ENCODE results near the gene CTDSP1.
A peak's percentile ranks its signal among the peaks of the same experiment; 100 is the strongest.

The CTDSP1 gene

GRCh38 chr2:218399391-218400166 lies at the start of gene CTDSP1:
Gene CTDSP1, plus strand, starts transcription at chr2:218399868. Its CDS starts 223 bp downstream, at chr2:218400091.
- peak within 1 kb of the TSS; percentile 83 for H3K27ac Mint-ChIP-seq
- H3K36me3 Mint-ChIP-seq (ENCODE audit: low read depth) = peaks cover 13% of the 10 kb centered on the region
- peak; percentile 55 for ATAC-seq
- peak; percentile 91 for DNase-seq
- H3K9me3 Mint-ChIP-seq = no peaks in the 10 kb centered on the region
- peak within 1 kb of the TSS; percentile 88 for H3K4me3 Mint-ChIP-seq
- H3K4me1 Mint-ChIP-seq = peaks cover 45% of the 10 kb centered on the region
- H3K27me3 Mint-ChIP-seq = no peaks in the 10 kb centered on the region

- DNase-seq (no peak), ATAC-seq (no peak)
- peaks cover 3% of the 10 kb centered on the region for H3K36me3 Mint-ChIP-seq (ENCODE audit: low read depth)
- H3K9me3 Mint-ChIP-seq = peaks cover 11% of the 10 kb centered on the region
- no peak overlapping the region for H3K27ac Mint-ChIP-seq
- no peaks in the 10 kb centered on the region for H3K27me3 Mint-ChIP-seq
- H3K4me1 Mint-ChIP-seq = no peaks in the 10 kb centered on the region
- no peak overlapping the region for H3K4me3 Mint-ChIP-seq
Observed at GRCh38 chr2:218354045-218354444, 45.6 kb upstream of the CTDSP1 start.

GRCh38 chr2:218354850-218355443 lies 44.7 kb upstream of the CTDSP1 start:
- H3K9me3 Mint-ChIP-seq = peaks cover 11% of the 10 kb centered on the region
- peaks cover 3% of the 10 kb centered on the region for H3K36me3 Mint-ChIP-seq (ENCODE audit: low read depth)
- no peaks in the 10 kb centered on the region for H3K4me1 Mint-ChIP-seq
- H3K27ac Mint-ChIP-seq = no peak overlapping the region
- H3K27me3 Mint-ChIP-seq = no peaks in the 10 kb centered on the region
- ATAC-seq = no peak
- DNase-seq = no peak
- no peak overlapping the region for H3K4me3 Mint-ChIP-seq

- no peak overlapping the region for H3K4me3 Mint-ChIP-seq
- peaks cover 1% of the 10 kb centered on the region for H3K9me3 Mint-ChIP-seq
- no peaks in the 10 kb centered on the region for H3K36me3 Mint-ChIP-seq (ENCODE audit: low read depth)
- no peaks in the 10 kb centered on the region for H3K27me3 Mint-ChIP-seq
- no peak for ATAC-seq
- H3K27ac Mint-ChIP-seq = no peak overlapping the region
- H3K4me1 Mint-ChIP-seq = no peaks in the 10 kb centered on the region
- DNase-seq = no peak
Observed at GRCh38 chr2:218357236-218358177, 42.2 kb upstream of the CTDSP1 start.

GRCh38 chr2:218360453-218360852 lies 39.2 kb upstream of the CTDSP1 start:
- H3K4me3 Mint-ChIP-seq = no peak overlapping the region
- no peaks in the 10 kb centered on the region for H3K27me3 Mint-ChIP-seq
- H3K4me1 Mint-ChIP-seq = peaks cover 1% of the 10 kb centered on the region
- H3K36me3 Mint-ChIP-seq (ENCODE audit: low read depth) = no peaks in the 10 kb centered on the region
- ATAC-seq = no peak
- no peak overlapping the region for H3K27ac Mint-ChIP-seq
- no peaks in the 10 kb centered on the region for H3K9me3 Mint-ChIP-seq
- DNase-seq = no peak

- Mint-ChIP-seq H3K4me3 (no peak overlapping the region), H3K4me1 (peaks cover 6% of the 10 kb centered on the region), H3K27ac (no peak overlapping the region), H3K27me3 (no peaks in the 10 kb centered on the region), H3K36me3 (ENCODE audit: low read depth) (no peaks in the 10 kb centered on the region), H3K9me3 (no peaks in the 10 kb centered on the region)
- DNase-seq (no peak), ATAC-seq (no peak)
Observed at GRCh38 chr2:218362606-218363005, 37.1 kb upstream of the CTDSP1 start.

GRCh38 chr2:218363736-218364135 lies 35.9 kb upstream of the CTDSP1 start:
- Mint-ChIP-seq H3K4me3 (no peak overlapping the region), H3K36me3 (ENCODE audit: low read depth) (no peaks in the 10 kb centered on the region), H3K9me3 (no peaks in the 10 kb centered on the region), H3K4me1 (peaks cover 12% of the 10 kb centered on the region), H3K27ac (no peak overlapping the region), H3K27me3 (no peaks in the 10 kb centered on the region)
- ATAC-seq (no peak), DNase-seq (no peak)

GRCh38 chr2:218364196-218364595 lies 35.5 kb upstream of the CTDSP1 start:
- Mint-ChIP-seq H3K27me3 (no peaks in the 10 kb centered on the region), H3K9me3 (no peaks in the 10 kb centered on the region), H3K4me1 (peaks cover 16% of the 10 kb centered on the region), H3K27ac (no peak overlapping the region), H3K4me3 (no peak overlapping the region), H3K36me3 (ENCODE audit: low read depth) (no peaks in the 10 kb centered on the region)
- DNase-seq (no peak), ATAC-seq (no peak)

GRCh38 chr2:218366621-218367414 lies 32.9 kb upstream of the CTDSP1 start:
- no peaks in the 10 kb centered on the region for H3K9me3 Mint-ChIP-seq
- peak overlapping the region; percentile 69 for H3K27ac Mint-ChIP-seq
- DNase-seq = no peak
- peak overlapping the region; percentile 76 for H3K4me3 Mint-ChIP-seq
- H3K36me3 Mint-ChIP-seq (ENCODE audit: low read depth) = no peaks in the 10 kb centered on the region
- H3K27me3 Mint-ChIP-seq = no peaks in the 10 kb centered on the region
- no peak for ATAC-seq
- peaks cover 21% of the 10 kb centered on the region for H3K4me1 Mint-ChIP-seq

GRCh38 chr2:218367415-218368149 lies 32.1 kb upstream of the CTDSP1 start:
- DNase-seq (peak; percentile 83), ATAC-seq (peak; percentile 97)
- Mint-ChIP-seq H3K9me3 (no peaks in the 10 kb centered on the region), H3K36me3 (ENCODE audit: low read depth) (no peaks in the 10 kb centered on the region), H3K27me3 (no peaks in the 10 kb centered on the region), H3K4me1 (peaks cover 21% of the 10 kb centered on the region), H3K4me3 (peak overlapping the region; percentile 76), H3K27ac (peak overlapping the region; percentile 81)

GRCh38 chr2:218368150-218368528 lies 31.5 kb upstream of the CTDSP1 start:
- H3K4me1 Mint-ChIP-seq = peaks cover 20% of the 10 kb centered on the region
- peak overlapping the region; percentile 76 for H3K4me3 Mint-ChIP-seq
- H3K27ac Mint-ChIP-seq = peak overlapping the region; percentile 81
- no peaks in the 10 kb centered on the region for H3K36me3 Mint-ChIP-seq (ENCODE audit: low read depth)
- H3K9me3 Mint-ChIP-seq = no peaks in the 10 kb centered on the region
- ATAC-seq = no peak
- DNase-seq = no peak
- no peaks in the 10 kb centered on the region for H3K27me3 Mint-ChIP-seq

GRCh38 chr2:218368621-218369153 lies 31.0 kb upstream of the CTDSP1 start:
- Mint-ChIP-seq H3K4me1 (peaks cover 20% of the 10 kb centered on the region), H3K27me3 (no peaks in the 10 kb centered on the region), H3K36me3 (ENCODE audit: low read depth) (no peaks in the 10 kb centered on the region), H3K27ac (no peak overlapping the region), H3K4me3 (peak overlapping the region; percentile 76), H3K9me3 (no peaks in the 10 kb centered on the region)
- ATAC-seq (no peak), DNase-seq (no peak)

- H3K36me3 Mint-ChIP-seq (ENCODE audit: low read depth) = no peaks in the 10 kb centered on the region
- ATAC-seq = no peak
- DNase-seq = no peak
- H3K9me3 Mint-ChIP-seq = no peaks in the 10 kb centered on the region
- H3K4me1 Mint-ChIP-seq = peaks cover 20% of the 10 kb centered on the region
- H3K4me3 Mint-ChIP-seq = peak overlapping the region; percentile 76
- no peak overlapping the region for H3K27ac Mint-ChIP-seq
- no peaks in the 10 kb centered on the region for H3K27me3 Mint-ChIP-seq
Observed at GRCh38 chr2:218369330-218369729, 30.3 kb upstream of the CTDSP1 start.
